Measurements from ENCODE around the gene UBE2R2.
"Not testable (repeated sequence)": the region's sequence is repeated elsewhere in the genome, so short reads cannot be mapped to it uniquely, and the experiment has no call there.

Gene UBE2R2

DNA sequence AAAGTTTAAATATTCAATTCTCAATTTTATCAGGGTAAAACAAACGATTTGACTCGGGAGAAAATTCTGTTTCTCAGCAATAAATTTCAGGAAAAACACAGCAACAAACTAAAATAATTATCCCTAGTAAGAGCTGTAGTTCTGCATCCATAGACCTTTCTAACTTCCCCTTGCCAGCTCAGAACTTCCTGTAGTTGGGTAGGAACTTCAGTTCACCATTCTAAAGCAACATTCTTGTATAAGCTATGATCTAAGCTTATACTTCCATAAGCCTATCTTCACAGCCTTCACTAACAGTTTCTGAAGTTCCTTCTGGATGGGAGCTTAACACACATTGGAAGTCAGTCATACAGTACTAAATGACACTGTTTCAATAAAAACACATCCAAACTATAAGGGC lies 135.1 kb downstream of the UBE2R2 start:
- DNase-seq (ENCODE audit: low read depth, low spot score) = no peak
- in situ Hi-C loops (cut with HindIII; ENCODE audit: low sequenced_read_pairs) = no loop called here

DNA sequence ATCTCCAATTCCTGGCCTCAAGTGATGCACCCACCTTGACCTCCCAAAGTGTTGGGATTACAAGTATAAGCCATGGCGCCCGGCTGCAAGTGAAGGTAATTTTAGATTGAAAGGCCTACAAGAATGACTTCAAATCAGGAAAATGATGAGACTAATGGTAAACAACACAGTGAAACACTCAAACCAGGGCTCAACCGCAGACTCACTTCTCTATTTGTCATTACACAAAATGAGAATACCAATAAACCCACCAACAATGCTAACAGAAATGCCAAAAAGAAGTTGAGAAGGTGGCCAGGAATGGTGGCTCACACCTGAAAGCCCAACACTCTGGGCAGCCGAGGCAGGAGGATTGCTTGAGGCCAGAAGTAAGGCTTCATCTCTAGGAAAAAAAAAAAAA lies 139.6 kb downstream of the UBE2R2 start:
- H3K4me3 ChIP-seq (ENCODE audit: low read depth, low read length) = no peak overlapping the region
- no peak for DNase-seq (ENCODE audit: low read depth, low spot score)
- in situ Hi-C loops (cut with HindIII; ENCODE audit: low sequenced_read_pairs) = no loop called here
- TF ChIP-seq, protein P1, sequence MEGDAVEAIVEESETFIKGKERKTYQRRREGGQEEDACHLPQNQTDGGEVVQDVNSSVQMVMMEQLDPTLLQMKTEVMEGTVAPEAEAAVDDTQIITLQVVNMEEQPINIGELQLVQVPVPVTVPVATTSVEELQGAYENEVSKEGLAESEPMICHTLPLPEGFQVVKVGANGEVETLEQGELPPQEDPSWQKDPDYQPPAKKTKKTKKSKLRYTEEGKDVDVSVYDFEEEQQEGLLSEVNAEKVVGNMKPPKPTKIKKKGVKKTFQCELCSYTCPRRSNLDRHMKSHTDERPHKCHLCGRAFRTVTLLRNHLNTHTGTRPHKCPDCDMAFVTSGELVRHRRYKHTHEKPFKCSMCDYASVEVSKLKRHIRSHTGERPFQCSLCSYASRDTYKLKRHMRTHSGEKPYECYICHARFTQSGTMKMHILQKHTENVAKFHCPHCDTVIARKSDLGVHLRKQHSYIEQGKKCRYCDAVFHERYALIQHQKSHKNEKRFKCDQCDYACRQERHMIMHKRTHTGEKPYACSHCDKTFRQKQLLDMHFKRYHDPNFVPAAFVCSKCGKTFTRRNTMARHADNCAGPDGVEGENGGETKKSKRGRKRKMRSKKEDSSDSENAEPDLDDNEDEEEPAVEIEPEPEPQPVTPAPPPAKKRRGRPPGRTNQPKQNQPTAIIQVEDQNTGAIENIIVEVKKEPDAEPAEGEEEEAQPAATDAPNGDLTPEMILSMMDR (IDR thresholded peaks at IDR 0.05; ENCODE audit: low read depth, low read length) = no peak

More for the DNA sequence above, 135.1 kb downstream of the UBE2R2 start:
- no peak overlapping the region for H3K4me3 ChIP-seq (ENCODE audit: low read depth, low read length)
- TF ChIP-seq, protein P1 (IDR thresholded peaks at IDR 0.05; ENCODE audit: low read depth, low read length) = no peak

DNA sequence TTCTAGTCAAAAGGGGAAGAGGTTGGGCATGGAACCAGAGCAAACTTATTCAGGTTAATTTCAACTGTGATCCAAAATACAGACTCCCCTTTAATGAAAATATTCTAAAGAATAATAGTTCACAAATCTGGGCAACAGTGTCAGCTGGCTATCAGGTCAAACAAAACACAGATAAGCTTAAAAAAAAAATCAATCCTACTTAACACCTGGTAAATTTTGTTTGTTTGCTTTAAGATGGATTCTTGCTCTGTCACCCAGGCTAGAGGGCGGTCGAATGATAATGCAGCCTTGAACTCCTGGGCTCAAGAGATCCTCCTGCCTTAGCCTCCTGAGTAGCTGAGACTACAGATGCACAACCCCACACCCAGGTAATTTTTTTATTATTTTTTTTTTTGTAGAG lies 142.8 kb downstream of the UBE2R2 start:
- TF ChIP-seq, protein P1 (IDR thresholded peaks at IDR 0.05; ENCODE audit: low read depth, low read length) = no peak

DNA sequence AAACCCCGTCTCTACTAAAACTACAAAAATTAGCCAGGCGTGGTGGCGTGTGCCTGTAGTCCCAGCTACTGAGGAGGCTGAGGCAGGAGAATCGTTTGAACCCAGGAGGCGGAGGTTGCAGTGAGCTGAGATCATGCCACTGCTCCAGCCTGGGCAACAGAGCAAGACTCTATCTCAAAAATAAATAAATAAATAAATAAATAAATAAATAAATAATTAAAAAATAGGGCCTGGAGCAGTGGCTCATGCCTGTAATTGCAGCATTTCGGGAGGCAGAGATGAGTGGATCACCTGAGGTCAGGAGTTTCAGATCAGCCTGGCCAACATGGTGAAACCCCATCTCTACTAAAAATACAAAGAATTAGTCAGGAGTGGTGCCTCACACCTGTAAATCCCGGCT lies 145.5 kb downstream of the UBE2R2 start:
- in situ Hi-C loops (cut with HindIII; ENCODE audit: low sequenced_read_pairs) = not testable (repeated sequence)

More for the DNA sequence above, 142.8 kb downstream of the UBE2R2 start:
- no peak overlapping the region for H3K4me3 ChIP-seq (ENCODE audit: low read depth, low read length)
- in situ Hi-C loops (cut with HindIII; ENCODE audit: low sequenced_read_pairs) = no loop called here
- no peak for DNase-seq (ENCODE audit: low read depth, low spot score)

DNA sequence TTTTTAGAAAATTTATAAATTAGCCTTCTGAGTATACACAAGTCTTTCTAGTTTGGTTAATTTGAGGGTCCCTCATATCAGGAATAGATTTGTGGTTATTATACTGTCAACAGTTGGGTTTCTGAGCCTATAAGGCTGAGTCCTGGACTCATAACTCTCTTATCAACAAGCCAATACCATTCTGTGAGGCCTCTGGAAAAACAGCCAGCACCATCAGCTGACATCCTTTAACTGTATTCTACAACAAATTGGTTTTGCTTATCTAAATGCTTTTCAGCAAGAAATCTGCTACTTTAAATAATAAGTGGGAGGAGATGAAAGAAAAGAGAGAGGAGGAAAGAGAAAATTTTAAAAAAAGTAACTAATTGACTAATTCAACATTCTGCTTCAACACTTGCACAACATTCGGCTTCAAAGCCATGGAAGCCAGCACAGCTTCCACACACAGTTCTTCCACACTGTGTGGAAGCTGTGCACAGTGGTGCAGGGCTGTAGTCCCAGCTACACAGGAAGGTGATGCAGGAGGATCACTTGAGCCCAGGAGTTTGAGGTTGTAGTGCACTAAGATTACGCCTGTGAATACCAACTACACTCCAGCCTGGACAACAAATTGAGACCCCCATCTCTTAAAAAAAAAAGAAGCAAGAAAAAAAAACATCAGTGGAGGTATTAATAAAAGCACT lies 147.3 kb downstream of the UBE2R2 start:
- TF ChIP-seq, protein P1 (IDR thresholded peaks at IDR 0.05; ENCODE audit: low read depth, low read length) = no peak
- in situ Hi-C loops (cut with HindIII; ENCODE audit: low sequenced_read_pairs) = no loop called here
- no peak for DNase-seq (ENCODE audit: low read depth, low spot score)
- no peak overlapping the region for H3K4me3 ChIP-seq (ENCODE audit: low read depth, low read length)

More for the DNA sequence above, 145.5 kb downstream of the UBE2R2 start:
- H3K4me3 ChIP-seq (ENCODE audit: low read depth, low read length); DNase-seq (ENCODE audit: low read depth, low spot score): not testable (repeated sequence)
